Suppressor macrophage treated with lipopolysaccharide for 4 hours (primary cell): Measurements from ENCODE around the gene CWH43.
A peak's percentile ranks its signal among the peaks of the same experiment; 100 is the strongest.
"Not testable (repeated sequence)": the region's sequence is repeated elsewhere in the genome, so short reads cannot be mapped to it uniquely, and the experiment has no call there.

Experiments
- DNase-seq: peaks from one replicate; pipeline ENCODE4 v3.0.0-alpha.2; 2020

CWH43 gene

GRCh38 chr4:49098034-49098759 is 112.1 kb downstream of the CWH43 start:
- not testable (repeated sequence) for DNase-seq

DNA sequence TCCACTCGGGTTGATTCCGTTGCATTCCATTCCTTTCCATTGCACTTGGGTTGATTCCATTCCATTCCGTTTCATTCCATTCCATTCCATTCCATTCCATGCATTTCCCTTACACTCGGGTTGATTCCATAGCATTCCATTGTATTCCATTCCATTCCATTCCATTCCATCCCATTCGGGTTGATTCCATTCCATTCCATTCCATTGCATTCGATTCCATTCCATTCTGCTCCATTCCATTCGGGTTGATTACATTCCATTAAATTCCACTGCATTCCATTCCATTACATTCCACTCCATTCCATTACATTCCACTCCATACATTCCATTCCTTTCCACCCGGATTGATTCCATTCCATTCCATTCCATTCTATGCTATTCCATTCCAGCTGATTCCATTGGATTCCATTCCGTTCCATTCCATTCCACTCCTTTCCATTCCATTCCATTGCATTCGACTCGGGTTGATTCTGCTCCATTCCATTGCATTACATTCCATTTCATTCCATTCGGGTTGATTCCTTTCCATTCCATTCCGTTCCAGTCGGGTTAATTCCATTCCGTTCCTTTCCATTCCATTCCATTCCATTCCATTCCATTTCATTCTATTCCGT is 113.9 kb downstream of the CWH43 start:
- DNase-seq, result not testable (repeated sequence)

DNA sequence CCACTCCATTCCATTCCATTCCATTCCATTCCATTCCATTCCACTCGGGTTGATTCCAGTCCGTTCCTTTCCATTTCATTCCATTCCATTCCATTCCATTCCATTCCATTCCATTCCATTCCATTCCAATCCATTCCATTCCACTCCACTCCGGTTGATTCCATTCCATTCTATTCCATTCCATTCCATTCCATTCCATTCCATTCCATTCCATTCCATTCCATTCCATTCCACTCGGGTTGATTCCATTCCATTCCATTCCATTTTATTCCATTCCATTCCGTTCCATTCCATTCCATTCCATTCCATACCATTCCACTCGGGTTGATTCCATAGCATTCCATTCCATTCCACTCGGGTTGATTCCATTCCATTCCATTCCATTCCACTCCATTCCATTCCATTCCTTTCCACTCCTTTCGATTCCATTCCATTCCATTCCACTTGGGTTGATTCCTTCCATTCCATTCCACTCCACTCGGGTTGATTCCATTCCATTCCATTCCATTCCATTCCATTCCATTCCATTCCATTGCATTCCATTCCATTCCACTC is 116.3 kb downstream of the CWH43 start:
- not testable (repeated sequence) for DNase-seq

DNA sequence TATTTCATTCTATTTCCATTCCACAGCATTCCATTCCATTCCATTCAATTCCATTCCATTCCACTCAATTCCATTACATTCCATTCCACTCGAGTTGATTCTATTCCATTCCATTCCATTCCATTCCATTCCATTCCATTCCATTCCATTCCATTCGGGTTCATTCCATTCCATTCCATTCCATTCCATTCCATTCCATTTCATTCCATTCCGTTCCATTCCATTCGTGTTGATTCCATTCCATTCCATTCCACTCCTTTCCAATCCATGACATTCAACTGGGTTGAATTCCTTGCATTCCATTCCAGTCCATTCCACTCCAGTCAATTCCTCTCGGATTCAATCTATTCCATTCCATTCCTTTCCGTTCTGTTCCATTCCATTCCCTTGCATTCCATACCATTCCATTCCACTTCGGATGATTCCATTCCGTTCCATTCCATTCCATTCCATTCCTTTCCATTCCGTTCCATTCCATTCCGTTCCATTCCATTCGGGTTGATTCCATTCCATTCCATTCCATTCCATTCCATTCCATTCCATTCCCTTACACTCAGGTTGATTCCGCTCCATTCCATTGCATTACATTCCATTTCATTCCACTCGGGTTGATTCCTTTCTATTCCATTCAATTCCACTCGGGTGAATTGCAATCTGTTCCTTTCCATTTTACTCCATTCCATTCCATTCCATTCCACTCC is 117.5 kb downstream of the CWH43 start:
- not testable (repeated sequence) for DNase-seq

GRCh38 chr4:49104231-49104930 is 118.3 kb downstream of the CWH43 start:
- not testable (repeated sequence) for DNase-seq

- not testable (repeated sequence) for DNase-seq
These were observed 119.3 kb downstream of the CWH43 start for GRCh38 chr4:49105248-49105904.

DNA sequence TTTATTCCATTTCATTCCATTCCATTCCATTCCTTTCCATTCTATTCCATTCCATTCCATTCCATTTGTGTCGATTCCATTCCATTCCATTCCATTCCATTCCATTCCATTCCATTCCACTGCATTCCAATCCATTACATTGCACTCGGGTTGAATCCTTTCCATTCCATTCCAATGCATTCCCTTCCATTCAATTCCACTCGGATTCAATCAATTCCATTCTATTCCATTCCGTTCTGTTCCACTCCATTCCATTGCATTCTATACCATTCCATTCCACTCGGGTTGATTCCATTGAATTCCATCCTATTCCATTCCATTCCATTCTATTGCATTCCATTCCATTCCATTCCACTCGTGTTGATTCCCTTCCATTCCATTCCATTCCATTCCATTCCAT is 121.2 kb downstream of the CWH43 start:
- DNase-seq, result peak; percentile 40

DNA sequence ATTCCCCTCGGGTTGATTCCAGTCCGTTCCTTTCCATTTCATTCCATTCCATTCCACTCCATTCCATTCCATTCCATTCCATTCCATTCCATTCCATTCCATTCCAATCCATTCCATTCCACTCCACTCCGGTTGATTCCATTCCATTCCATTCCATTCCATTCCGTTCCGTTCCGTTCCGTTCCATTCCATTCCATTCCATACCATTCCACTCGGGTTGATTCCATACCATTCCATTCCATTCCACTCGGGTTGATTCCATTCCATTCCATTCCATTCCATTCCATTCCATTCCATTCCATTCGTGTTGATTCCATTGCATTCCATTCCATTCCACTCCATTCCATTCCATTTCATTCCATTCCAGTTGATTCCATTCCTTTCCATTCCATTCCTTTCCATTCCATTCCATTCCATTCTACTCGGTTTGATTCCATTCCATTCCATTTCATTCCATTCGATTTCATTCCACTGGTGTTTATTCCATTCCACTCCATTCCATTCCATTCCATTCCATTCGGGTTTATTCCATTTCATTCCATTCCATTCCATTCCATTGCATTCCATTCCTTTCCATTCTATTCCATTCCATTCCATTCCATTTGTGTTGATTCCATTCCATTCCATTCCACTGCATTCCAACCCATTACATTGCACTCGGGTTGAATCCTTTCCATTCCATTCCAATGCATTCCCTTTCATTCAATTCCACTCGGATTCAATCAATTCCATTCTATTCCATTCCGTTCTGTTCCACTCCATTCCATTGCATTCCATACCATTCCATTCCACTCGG is 122.3 kb downstream of the CWH43 start:
- DNase-seq, result not testable (repeated sequence)

- not testable (repeated sequence) for DNase-seq
These were observed 123.6 kb downstream of the CWH43 start for GRCh38 chr4:49109567-49110166.

DNA sequence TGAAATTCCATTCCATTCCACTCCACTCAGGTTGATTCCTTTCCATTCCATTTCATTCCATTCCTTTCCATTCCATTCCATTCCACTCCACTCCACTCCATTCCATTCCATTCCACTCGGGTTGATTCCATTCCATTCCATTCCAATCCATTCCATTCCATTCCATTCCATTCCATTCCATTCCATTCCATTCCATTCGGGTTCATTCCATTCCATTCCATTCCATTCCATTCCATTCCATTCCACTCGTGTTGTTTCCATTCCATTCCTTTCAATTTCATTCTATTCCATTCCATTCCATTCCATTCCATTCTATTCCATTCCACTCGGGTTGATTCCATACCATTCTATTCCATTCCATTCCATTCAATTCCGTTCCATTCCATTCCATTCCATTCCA is 124.5 kb downstream of the CWH43 start:
- DNase-seq, result not testable (repeated sequence)
